K562 (cell line): ENCODE results near the gene ZNF668. TPM values are rescaled to one million over a fixed set of nuclear protein-coding genes. Genes with fewer than 3 reads are reported as not detected.

Source experiments
- ATAC-seq: fragments of 200-7000 bp; cut with Tn5 transposase; 3 replicates; pipeline ENCODE4 v1.9.1; 2020; ENCODE audit warnings: moderate library complexity
- BruUV-seq: library from RNA; stranded (reverse); fragments of 400-500 nt; replicated peaks from 2 replicates; lab custom pipeline; 2021; lab: Mats Ljungman, UMichigan
- CTCF ChIA-PET: fragments of 300-600 bp; formaldehyde crosslinking; extraction: SDS; loops from one replicate; lab custom pipeline; 2021; ENCODE audit warnings: low intra/inter-chr PET ratio; lab: Yijun Ruan, JAX
- POLR2A ChIA-PET: fragments of 300-600, 350-650 bp; sonication (Branson Sonifier 250); formaldehyde crosslinking; extraction: SDS; loops from one replicate; lab custom pipeline; 2021; ENCODE audit warnings: antibody characterized with exemption, inconsistent platforms; lab: Yijun Ruan, JAX
- DNase-seq, 4 experiments: peaks; one replicate each; pipeline versions ENCODE4 v3.0.0 to v3.0.0-alpha.2; 2011 to 2018; ENCODE audit warnings: low spot score in 3 of 4, mixed read lengths in 3 of 4; ENCODE audit errors: extremely low read depth in 1 of 4
- FAIRE-seq: peaks from 2 replicates; lab custom pipeline; 2011; peaks lifted over from hg19 to GRCh38; lab: Jason Lieb, UNC
- H2AFZ ChIP-seq: 2 replicates; pipeline ENCODE4 v1.6.0; 2011; ENCODE audit warnings: low read depth, low read length, control low read depth, inconsistent platforms
- H3K27ac ChIP-seq: fragments of 200-600 bp; 3 replicates; pipeline ENCODE4 v1.8.0; 2011; ENCODE audit warnings: low read depth, mild to moderate bottlenecking, control low read depth, inconsistent platforms, low read length, moderate library complexity, mixed read lengths; ENCODE audit errors: extremely low read depth
- H3K27me3 ChIP-seq, 2 experiments: fragments of 300-600 bp in 1 of 2; 2 replicates in 1 of 2; 3 replicates in 1 of 2; pipeline versions ENCODE4 v1.6.0 to v1.8.0; 2011; ENCODE audit warnings: inconsistent platforms in 2 of 2, low read length in 2 of 2, mild to moderate bottlenecking in 1 of 2, mixed read lengths in 1 of 2, moderate library complexity in 1 of 2; ENCODE audit not compliant: control insufficient read depth in 2 of 2, insufficient read depth in 2 of 2
- H3K36me3 ChIP-seq: fragments of 300-600 bp; 3 replicates; pipeline ENCODE4 v1.8.0; 2011; ENCODE audit warnings: mild to moderate bottlenecking, low read length, inconsistent platforms; ENCODE audit not compliant: control insufficient read depth, insufficient read depth
- H3K4me1 ChIP-seq, 2 experiments: fragments of 200-600 bp in 1 of 2; replicated peaks in 1 of 2; 2 replicates in 1 of 2; 3 replicates in 1 of 2; pipeline versions ENCODE4 v1.5.1 to v1.8.0; 2011; ENCODE audit warnings: inconsistent platforms in 2 of 2, low read length in 2 of 2, mild to moderate bottlenecking in 1 of 2, mixed read lengths in 1 of 2, moderate library complexity in 1 of 2; ENCODE audit not compliant: control insufficient read depth in 2 of 2, insufficient read depth in 2 of 2
- H3K4me2 ChIP-seq: 2 replicates; pipeline ENCODE4 v1.6.1; 2011; ENCODE audit warnings: low read length, control low read depth, inconsistent platforms, mixed read lengths; ENCODE audit not compliant: insufficient read depth
- H3K4me3 ChIP-seq: fragments of 200-600 bp; sonication (generic), shearing (Covaris generic); 2 replicates; pipeline ENCODE4 v1.5.1; 2016; ENCODE audit warnings: control low read depth, inconsistent platforms
- H3K79me2 ChIP-seq: fragments of 200-600 bp; 3 replicates; pipeline ENCODE4 v1.8.0; 2011; ENCODE audit warnings: low read length, inconsistent platforms; ENCODE audit not compliant: control insufficient read depth, insufficient read depth
- H3K9ac ChIP-seq, 2 experiments: 2 replicates each; pipeline versions ENCODE4 v1.6.0 to v1.6.1; 2011; ENCODE audit warnings: low read depth in 2 of 2, low read length in 2 of 2, control low read depth in 1 of 2, inconsistent platforms in 1 of 2, mild to moderate bottlenecking in 1 of 2, mixed read lengths in 1 of 2; ENCODE audit not compliant: insufficient read depth in 1 of 2
- H3K9me1 ChIP-seq: one replicate; pipeline ENCODE4 v1.6.0; 2011; ENCODE audit warnings: inconsistent platforms, mild to moderate bottlenecking, low read length, moderate library complexity; ENCODE audit not compliant: control insufficient read depth, insufficient read depth
- H3K9me3 ChIP-seq: replicated peaks from 2 replicates; pipeline ENCODE4 v1.5.1; 2011; ENCODE audit warnings: low read depth, low read length, inconsistent platforms; ENCODE audit not compliant: control insufficient read depth, insufficient read depth
- H4K20me1 ChIP-seq: replicated peaks from 2 replicates; pipeline ENCODE4 v1.6.1; 2011; ENCODE audit warnings: low read length, inconsistent platforms, mixed read lengths; ENCODE audit not compliant: control insufficient read depth, insufficient read depth
- E2F6 ChIP-seq, 2 experiments: IDR thresholded peaks; 2 replicates each; pipeline ENCODE4 v1.6.1; 2011; ENCODE audit warnings: borderline replicate concordance in 1 of 2, control low read depth in 1 of 2, low read depth in 1 of 2, low read length in 1 of 2, mild to moderate bottlenecking in 1 of 2, mixed read lengths in 1 of 2, moderate library complexity in 1 of 2; ENCODE audit not compliant: insufficient read depth in 1 of 2, insufficient read length in 1 of 2, poor library complexity in 1 of 2, severe bottlenecking in 1 of 2; ENCODE audit errors: extremely low read depth in 1 of 2
- KLF6 ChIP-seq: fragments of 250-450 bp; sonication (Bioruptor Pico); IDR thresholded peaks from 2 replicates; pipeline ENCODE4 v1.4.0; 2020; ENCODE audit warnings: mild to moderate bottlenecking, moderate library complexity, borderline replicate concordance
- LEF1 ChIP-seq: fragments of 450-650 bp; IDR thresholded peaks from 2 replicates; pipeline ENCODE4 v1.6.1; 2016; ENCODE audit warnings: mild to moderate bottlenecking
- MEF2A ChIP-seq: IDR thresholded peaks from 2 replicates; pipeline ENCODE4 v1.6.1; 2011; ENCODE audit warnings: low read depth, mild to moderate bottlenecking, low read length, moderate library complexity; ENCODE audit not compliant: control insufficient read depth
- MITF ChIP-seq: IDR thresholded peaks from 2 replicates; pipeline ENCODE4 v1.6.1; 2014; ENCODE audit warnings: antibody characterized with exemption
- NRF1 ChIP-seq, 2 experiments: fragments of 450-650 bp; IDR thresholded peaks in 1 of 2; conservative IDR thresholded peaks in 1 of 2; 2 replicates each; pipeline ENCODE4 v1.6.1; 2014; ENCODE audit warnings: mild to moderate bottlenecking in 2 of 2
- PTTG1 ChIP-seq: fragments of 450-650 bp; IDR thresholded peaks from 2 replicates; pipeline ENCODE4 v1.6.1; 2016; ENCODE audit warnings: low read depth, mild to moderate bottlenecking, missing genetic modification characterization, missing compliant biosample characterization
- RBM25 ChIP-seq: fragments of 200-400 bp; formaldehyde crosslinking; IDR thresholded peaks from 2 replicates; pipeline ENCODE4 v1.6.1; 2018; ENCODE audit warnings: low read length, low read depth, moderate library complexity; ENCODE audit not compliant: severe bottlenecking
- TAF1 ChIP-seq: IDR thresholded peaks from 2 replicates; pipeline ENCODE4 v1.6.1; 2011; ENCODE audit warnings: mild to moderate bottlenecking, low read length, moderate library complexity; ENCODE audit not compliant: insufficient read depth, control insufficient read depth, severe bottlenecking; ENCODE audit errors: extremely low read depth
- TSHZ1 ChIP-seq: fragments of 250-450 bp; sonication (Bioruptor Pico); IDR thresholded peaks from 2 replicates; pipeline ENCODE4 v1.4.0; 2020; ENCODE audit warnings: mild to moderate bottlenecking, moderate library complexity
- WGBS: fragments of 100-300 bp; shearing (Covaris generic); methylation state at CpG from one replicate; pipeline ENCODE4 v1.1.6; 2016; ENCODE audit warnings: low coverage, mixed read lengths; ENCODE audit not compliant: insufficient coverage; ENCODE audit errors: missing lambda C conversion rate; 5-methylcytosine and 5-hydroxymethylcytosine counted together
- in situ Hi-C: fragments of 300-500 bp; cut with MboI; formaldehyde crosslinking; loops from 4 replicates; pipeline ENCODE4 v1.15.0; 2018; ENCODE audit warnings: inconsistent platforms, mixed read lengths
- intact Hi-C: fragments of 100-400 bp; cut with micrococcal nuclease; formaldehyde crosslinking; loops from 2 replicates; pipeline ENCODE4 v1.14.2; 2022
- polyA plus RNA-seq, 8 experiments: library from polyadenylated mRNA; depleted of rRNA in 4 of 8; stranded (reverse) in 5 of 8; unstranded in 3 of 8; fragments of >200 nt; fragmentation: Nextera tagmentation in 2 of 8; fragmentation: Illumina TruSeq in 1 of 8; extraction: Ambion mirVana in 2 of 8; extraction: Trizol in 1 of 8; gene quantifications; 2 replicates each; pipeline versions ENCODE4 v1.2.1 to v1.2.3, GENCODE V29; 2011 to 2014; ENCODE audit warnings: inconsistent platforms in 1 of 8, missing spikeins in 1 of 8
- total RNA-seq, 7 experiments: library from RNA; depleted of rRNA in 6 of 7; stranded (reverse); fragments of >200 nt in 6 of 7; fragmentation: Illumina TruSeq in 2 of 7; extraction: Trizol in 2 of 7; gene quantifications; 2 replicates each; pipeline versions ENCODE4 v1.2.1 to v1.2.3, GENCODE V29; 2011 to 2021; ENCODE audit warnings: low replicate concordance in 1 of 7

ZNF668 gene
- total and polyA plus RNA-seq, 9 of the 15 experiments (the other 6 are each of a cell fraction or from before 2014, with no cell fraction given) = 0.04 to 15.3 (median 3.8) TPM; not detected in 1

GRCh38 chr16:31042866-31043265 is 31.2 kb downstream of the ZNF668 start:
- Histone ChIP-seq H3K36me3 (peaks cover 27% of the 10 kb centered on the region; the same call in 2 of the 3 replicates), H3K27me3 (no peaks in the 10 kb centered on the region), H4K20me1 (no peaks in the 10 kb centered on the region)
- in situ Hi-C loops = no loop called here
- TF ChIP-seq NRF1 (conservative IDR thresholded peaks at IDR 0.05 in 1 of 2, IDR thresholded peaks at IDR 0.05 in 1 of 2) = no peak
- no peak for TF ChIP-seq LEF1
- no peak for TF ChIP-seq TAF1
- no peak for TF ChIP-seq TSHZ1 (CRISPR knock-in tag)
- TF ChIP-seq PTTG1 (tag) = no peak
- no peak for TF ChIP-seq MITF
- no peak for TF ChIP-seq E2F6 (IDR thresholded peaks at IDR 0.05; ENCODE audit: borderline replicate concordance in 1 of 2, extremely low read depth in 1 of 2, insufficient read depth in 1 of 2, insufficient read length in 1 of 2, low read depth in 1 of 2, low read length in 1 of 2, poor library complexity in 1 of 2, severe bottlenecking in 1 of 2)
- no peak for TF ChIP-seq RBM25
- no peak for TF ChIP-seq MEF2A
- no peak for TF ChIP-seq KLF6 (CRISPR knock-in tag)
- TF ChIP-seq, all 486 proteins: peak for 0
- H3K9me1 ChIP-seq = no peaks in the 10 kb centered on the region
- H3K4me3 ChIP-seq = no peak overlapping the region
- no TSS peak for BruUV-seq
- H3K4me2 ChIP-seq = no peak overlapping the region
- ATAC-seq = no peak
- H3K4me1 ChIP-seq = peaks cover 0 to 13% of the 10 kb centered on the region in 2 experiments; a peak in 2 of 5 replicates
- H3K79me2 ChIP-seq = no peaks in the 10 kb centered on the region
- DNase-seq = no peak
- H2AFZ ChIP-seq = no peak overlapping the region
- WGBS = 84% methylated on average over 9 of the region's 10 CpGs
- H3K27ac ChIP-seq = no peak overlapping the region
- no peak overlapping the region for H3K9ac ChIP-seq
- CTCF ChIA-PET = interaction anchor here (0.6 kb wide), 1 partner anchor 57 kb away, joined by 3 read pairs; no protein-coding TSS in a partner anchor
- intact Hi-C loops = no loop called here
- H3K9me3 ChIP-seq = no peaks in the 10 kb centered on the region
- POLR2A ChIA-PET = interaction anchor here (0.6 to 1.0 kb wide), 5 partner anchors 12 to 146 kb away, joined by 3 to 5 read pairs (median 4); partner anchors contain the start of gene ZNF668
- no peak for FAIRE-seq
